NCI-H2107 treated with DMSO at 0.1 percent for 48 hours (cell line): Measurements from ENCODE around the gene CSF1R.

Experiments
- DNase-seq: peaks from one replicate; lab custom pipeline; 2025; ENCODE audit not compliant: unreplicated experiment; lab: John Stamatoyannopoulos, UW

Gene CSF1R

GRCh38 chr5:150085950-150086715 is at the start of gene CSF1R:
CSF1R (minus strand) TSS chr5:150086554; CDS start chr5:150086427, 127 bp downstream.
- DNase-seq, result no peak

- DNase-seq, result no peak
These were observed 49.4 kb upstream of the CSF1R start for GRCh38 chr5:150135557-150136304.

GRCh38 chr5:150134198-150134588 is 47.8 kb upstream of the CSF1R start:
- no peak for DNase-seq

DNA sequence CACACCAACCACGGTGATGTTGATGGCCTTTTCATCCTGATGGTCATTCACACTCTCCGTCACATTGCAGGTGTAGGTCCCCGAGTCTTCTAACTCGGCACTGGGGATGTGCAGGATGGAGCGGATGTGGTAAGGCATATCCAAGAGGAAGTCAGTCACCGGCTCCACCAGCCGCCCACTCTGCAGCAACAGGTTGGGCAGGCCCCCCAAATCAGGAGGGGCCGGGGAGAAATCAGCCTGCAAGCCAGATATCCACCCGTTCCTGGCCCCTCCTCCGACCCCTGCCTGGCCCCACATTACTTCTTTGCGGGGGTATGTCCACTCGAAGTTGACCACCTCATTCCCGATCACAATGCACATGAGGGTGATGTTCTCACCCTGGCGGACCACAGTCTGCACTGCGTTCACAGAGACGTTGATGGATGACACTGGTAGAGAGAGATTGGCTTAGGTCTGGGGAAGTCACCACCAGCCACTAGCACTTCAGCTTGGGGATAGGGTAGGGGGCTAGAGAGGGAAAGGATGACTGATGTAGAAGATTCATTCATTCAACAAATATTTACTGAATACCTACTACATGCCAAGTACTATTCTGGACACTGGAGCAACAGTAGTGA is 47.3 kb upstream of the CSF1R start:
- DNase-seq, result no peak

DNA sequence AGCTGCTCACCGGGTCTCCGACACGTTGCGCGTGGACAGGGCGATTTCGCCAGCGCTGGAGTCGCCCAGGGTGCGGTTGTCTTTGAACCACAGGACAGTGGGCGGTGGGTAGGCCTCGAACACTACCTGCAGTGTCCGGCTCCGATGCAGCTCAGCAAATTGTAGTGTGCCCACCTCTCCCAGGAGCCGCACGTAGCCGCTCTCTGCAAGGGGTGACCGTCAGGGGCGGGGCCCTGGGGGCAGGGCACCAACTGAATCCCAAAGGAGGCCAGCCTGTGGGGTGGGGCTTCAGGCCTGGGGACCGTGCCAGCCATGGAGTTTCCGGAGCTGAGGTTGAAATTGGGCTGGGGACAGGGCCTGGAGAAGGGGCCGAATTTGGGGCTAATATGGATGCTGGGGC is 46.4 kb upstream of the CSF1R start:
- DNase-seq, result no peak

DNA sequence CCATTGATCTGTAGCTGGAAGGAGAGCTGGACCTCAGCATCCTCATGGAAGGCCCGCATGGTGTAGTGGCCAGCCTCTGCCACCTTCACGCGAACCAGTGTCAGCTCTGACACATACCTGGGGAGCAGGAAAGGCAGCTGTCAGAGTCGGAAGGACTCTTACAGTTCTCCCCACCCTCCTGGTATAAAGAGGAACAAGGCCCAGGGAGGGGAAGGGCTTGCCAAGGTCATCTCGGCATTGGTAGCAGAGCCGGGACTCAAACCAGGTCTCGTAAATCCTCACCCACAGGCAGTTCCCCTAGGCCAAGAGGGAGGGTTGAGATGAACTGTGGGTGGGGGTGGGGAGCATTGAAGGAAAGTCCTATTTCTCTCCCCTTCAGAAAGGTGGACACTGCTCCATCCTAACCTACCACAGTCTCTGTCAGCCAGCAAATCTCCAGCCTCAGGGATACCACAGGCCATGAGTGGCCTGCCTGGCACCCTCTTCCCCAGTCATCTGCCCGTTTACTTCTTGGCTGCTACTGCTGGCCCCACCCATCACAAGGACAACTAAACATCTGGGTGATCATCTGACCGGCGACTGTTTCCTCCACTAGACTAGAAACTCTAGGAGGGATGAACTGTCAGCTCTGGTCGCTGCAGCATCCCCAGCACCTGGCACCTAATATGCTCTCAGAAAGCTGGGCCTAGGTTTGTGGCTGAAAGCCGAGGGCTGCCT is 45.8 kb upstream of the CSF1R start:
- no peak for DNase-seq

- DNase-seq, result no peak
These were observed 45.1 kb upstream of the CSF1R start for GRCh38 chr5:150131461-150131860.

- DNase-seq, result no peak
These were observed 44.2 kb upstream of the CSF1R start for GRCh38 chr5:150130493-150130922.

GRCh38 chr5:150129813-150130492 is 43.6 kb upstream of the CSF1R start:
- peak; percentile 16 for DNase-seq

GRCh38 chr5:150129454-150129812 is 43.1 kb upstream of the CSF1R start:
- DNase-seq, result no peak

- DNase-seq, result no peak
These were observed 40.5 kb upstream of the CSF1R start for GRCh38 chr5:150126921-150127265.

- no peak for DNase-seq
These were observed 40.0 kb upstream of the CSF1R start for GRCh38 chr5:150126199-150126920.

GRCh38 chr5:150125334-150125733 is 39.0 kb upstream of the CSF1R start:
- DNase-seq, result no peak

DNA sequence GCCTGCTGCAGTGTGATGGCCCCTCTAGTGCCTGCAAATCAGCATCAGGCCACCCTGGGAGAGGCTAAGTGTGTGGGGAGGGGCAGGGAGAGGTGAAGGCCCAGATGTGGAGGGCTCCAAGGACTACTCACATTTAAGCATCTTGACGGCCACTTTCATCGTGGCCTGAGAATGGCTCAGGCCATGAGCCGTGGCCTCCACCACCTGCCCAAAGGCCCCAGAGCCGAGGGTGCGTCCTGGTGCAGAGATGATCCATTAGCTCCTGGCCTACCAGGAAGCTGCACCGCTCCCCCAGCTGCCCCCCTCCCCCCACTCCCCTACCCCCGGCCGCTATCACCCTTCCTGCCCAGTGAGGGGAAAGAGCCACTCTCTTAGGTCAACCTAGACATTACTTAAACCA is 38.2 kb upstream of the CSF1R start:
- DNase-seq, result no peak

GRCh38 chr5:150124111-150124557 is 37.8 kb upstream of the CSF1R start:
- DNase-seq, result no peak

DNA sequence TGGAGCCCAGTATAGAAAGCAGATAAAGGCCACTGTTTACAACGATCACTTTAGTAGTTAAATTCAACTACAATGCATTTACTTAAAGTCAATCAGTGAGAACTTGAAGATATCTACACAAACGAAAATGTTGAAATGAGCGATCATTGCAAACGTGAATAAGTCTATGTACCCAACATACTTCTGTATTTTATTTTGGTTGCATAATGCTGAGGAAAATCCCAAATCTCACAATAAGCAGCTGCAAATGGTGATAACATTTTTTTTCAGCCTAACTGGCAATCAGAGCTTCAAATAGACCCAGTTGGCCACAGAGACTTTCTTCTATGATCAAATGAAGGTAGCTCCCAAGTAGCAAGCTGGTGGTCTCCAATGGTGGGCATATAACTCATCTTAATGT is 37.2 kb upstream of the CSF1R start:
- DNase-seq, result no peak

- no peak for DNase-seq
These were observed 36.5 kb upstream of the CSF1R start for GRCh38 chr5:150122536-150123481.

- DNase-seq, result no peak
These were observed 35.8 kb upstream of the CSF1R start for GRCh38 chr5:150122158-150122510.

DNA sequence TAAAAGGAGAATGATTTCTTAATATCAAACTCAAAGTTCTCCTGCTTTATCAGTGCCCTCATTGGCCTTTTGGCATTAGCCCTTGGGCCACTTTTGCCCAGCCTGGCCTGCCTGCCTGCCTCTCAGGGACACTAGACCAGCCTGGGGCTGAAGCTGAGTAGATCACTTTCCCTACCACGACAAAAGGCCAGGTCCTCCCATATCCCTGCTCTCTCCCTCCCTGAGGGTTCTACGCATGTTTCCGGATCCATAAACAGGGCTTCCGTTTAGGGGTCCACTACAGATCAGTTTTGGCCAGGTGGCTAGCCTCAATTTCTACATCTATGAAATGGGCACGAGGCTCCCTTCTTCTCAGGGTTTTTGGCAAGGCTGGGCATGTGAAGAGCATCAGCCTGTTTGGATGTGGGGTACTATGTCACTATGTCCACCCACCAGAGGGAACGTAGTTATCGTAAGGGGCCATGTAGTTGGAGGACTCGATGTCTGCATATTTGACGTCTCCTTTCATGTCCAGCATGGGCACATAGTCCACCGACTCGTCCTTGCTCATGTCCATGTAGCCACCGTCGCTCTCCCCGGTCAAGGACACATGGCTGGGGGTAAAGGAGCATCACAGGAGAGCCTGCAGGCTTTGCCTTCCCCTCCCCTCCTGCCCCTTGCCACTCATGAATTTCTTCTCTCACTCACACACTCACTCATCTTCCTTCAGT is 35.2 kb upstream of the CSF1R start:
- no peak for DNase-seq
